Endothelial cell of umbilical vein (primary cell): ENCODE data around the gene KCTD5. TPM values are rescaled to one million over a fixed set of nuclear protein-coding genes. Genes with fewer than 3 reads are reported as not detected.

Experiments used
- BruUV-seq: library from RNA; stranded (reverse); fragments of 400-500 nt; replicated peaks from 2 replicates; lab custom pipeline; 2021; lab: Mats Ljungman, UMichigan
- CTCF ChIA-PET: fragments of 300-600, 350-600 bp; sonication (Branson Sonifier 250); formaldehyde crosslinking; loops from one replicate; lab custom pipeline; 2021; ENCODE audit warnings: antibody characterized with exemption, inconsistent platforms; lab: Charles Lee
- POLR2A ChIA-PET: fragments of 300-600, 350-600 bp; sonication (Branson Sonifier 250); formaldehyde crosslinking; loops from one replicate; lab custom pipeline; 2021; ENCODE audit warnings: antibody characterized with exemption, inconsistent platforms; lab: Charles Lee
- DNase-seq: peaks from one replicate; pipeline ENCODE4 v3.0.0-alpha.2; 2011; ENCODE audit warnings: low read depth, low spot score
- FAIRE-seq: peaks from 2 replicates; lab custom pipeline; 2011; peaks lifted over from hg19 to GRCh38; lab: Jason Lieb, UNC
- H2AFZ ChIP-seq: 2 replicates; pipeline ENCODE4 v1.6.0; 2012; ENCODE audit warnings: low read depth, low read length, control low read depth, inconsistent platforms
- H3K27ac ChIP-seq: 2 replicates; pipeline ENCODE4 v1.5.1; 2011; ENCODE audit warnings: low read depth, mild to moderate bottlenecking, control low read depth, low read length, moderate library complexity; ENCODE audit not compliant: insufficient read depth
- H3K27me3 ChIP-seq, 2 experiments: 2 replicates each; pipeline versions ENCODE4 v1.6.0 to v1.6.1; 2011; ENCODE audit warnings: low read length in 2 of 2, mixed read lengths in 1 of 2; ENCODE audit not compliant: control insufficient read depth in 2 of 2, insufficient read depth in 2 of 2
- H3K36me3 ChIP-seq, 2 experiments: 2 replicates in 1 of 2; 3 replicates in 1 of 2; pipeline ENCODE4 v1.5.1; 2011; ENCODE audit warnings: low read length in 2 of 2, mild to moderate bottlenecking in 1 of 2, moderate library complexity in 1 of 2; ENCODE audit not compliant: control insufficient read depth in 2 of 2, insufficient read depth in 2 of 2; ENCODE audit errors: extremely low read depth in 1 of 2
- H3K4me1 ChIP-seq: 3 replicates; pipeline ENCODE4 v1.5.1; 2011; ENCODE audit warnings: mild to moderate bottlenecking, low read length; ENCODE audit not compliant: control insufficient read depth, insufficient read depth; ENCODE audit errors: extremely low read depth
- H3K4me2 ChIP-seq: 2 replicates; pipeline ENCODE4 v1.6.1; 2011; ENCODE audit warnings: low read length, control low read depth, mixed read lengths; ENCODE audit not compliant: insufficient read depth
- H3K4me3 ChIP-seq, 3 experiments: fragments of 200-600 bp in 1 of 3; sonication (generic), shearing (Covaris generic) in 1 of 3; replicated peaks in 1 of 3; 2 replicates each; pipeline ENCODE4 v1.5.1; 2011 to 2016; ENCODE audit warnings: control low read depth in 3 of 3, low read length in 3 of 3, mild to moderate bottlenecking in 2 of 3, inconsistent platforms in 1 of 3, low read depth in 1 of 3, moderate library complexity in 1 of 3; ENCODE audit not compliant: insufficient read depth in 1 of 3
- H3K79me2 ChIP-seq: 2 replicates; pipeline ENCODE4 v1.6.0; 2012; ENCODE audit warnings: low read length, inconsistent platforms; ENCODE audit not compliant: control insufficient read depth, insufficient read depth
- H3K9ac ChIP-seq: replicated peaks from 2 replicates; pipeline ENCODE3; 2011; ENCODE audit warnings: low read length, control low read depth; ENCODE audit not compliant: insufficient read depth; ENCODE audit errors: extremely low read depth
- H3K9me1 ChIP-seq: replicated peaks from 3 replicates; pipeline ENCODE4 v1.6.0; 2011; ENCODE audit warnings: mild to moderate bottlenecking, low read length; ENCODE audit not compliant: control insufficient read depth, insufficient read depth; ENCODE audit errors: extremely low read depth
- H3K9me3 ChIP-seq: replicated peaks from 2 replicates; pipeline ENCODE4 v1.5.1; 2012; ENCODE audit warnings: low read length, inconsistent platforms; ENCODE audit not compliant: control insufficient read depth, insufficient read depth
- H4K20me1 ChIP-seq: replicated peaks from 2 replicates; pipeline ENCODE3; 2011; ENCODE audit warnings: mild to moderate bottlenecking, low read length; ENCODE audit not compliant: control insufficient read depth, insufficient read depth; ENCODE audit errors: extremely low read depth
- EZH2 ChIP-seq: IDR thresholded peaks from 2 replicates; pipeline ENCODE4 v1.6.1; 2012; ENCODE audit warnings: borderline replicate concordance, low read depth, mild to moderate bottlenecking, moderate library complexity, low read length, inconsistent platforms; ENCODE audit not compliant: severe bottlenecking
- FOS ChIP-seq: IDR thresholded peaks from 2 replicates; pipeline ENCODE4 v1.6.1; 2011; ENCODE audit warnings: mild to moderate bottlenecking, low read length, moderate library complexity, borderline replicate concordance; ENCODE audit not compliant: insufficient read depth
- GATA2 ChIP-seq: IDR thresholded peaks from 2 replicates; pipeline ENCODE4 v1.7.0; 2011; ENCODE audit warnings: low read depth, mild to moderate bottlenecking, moderate library complexity, mixed read lengths, low read length; ENCODE audit not compliant: insufficient read length, insufficient read depth
- JUN ChIP-seq: IDR thresholded peaks from 2 replicates; pipeline ENCODE4 v1.6.1; 2011; ENCODE audit warnings: borderline replicate concordance, low read depth; ENCODE audit not compliant: insufficient read length, insufficient read depth
- MYC ChIP-seq: IDR thresholded peaks from one replicate; pipeline ENCODE4 v1.6.1; 2011; ENCODE audit warnings: mild to moderate bottlenecking, low read depth, low read length
- POLR2A ChIP-seq: IDR thresholded peaks from 2 replicates; pipeline ENCODE4 v1.6.1; 2012; ENCODE audit warnings: low read depth, mild to moderate bottlenecking, control low read depth, low read length
- POLR2AphosphoS5 ChIP-seq: IDR thresholded peaks from 2 replicates; pipeline ENCODE4 v1.6.1; 2012; ENCODE audit warnings: low read depth, mild to moderate bottlenecking, control low read depth, low read length, moderate library complexity; ENCODE audit not compliant: insufficient read depth
- dilution Hi-C: fragments of 300-500 bp; cut with MboI; formaldehyde crosslinking; loops from one replicate; pipeline ENCODE4 v1.15.0; 2019; ENCODE audit warnings: low sequenced_read_pairs; ENCODE audit not compliant: extremely low pct_ligation_motif_present
- intact Hi-C: fragments of 100-400 bp; cut with micrococcal nuclease; formaldehyde crosslinking; loops from one replicate; pipeline ENCODE4 v1.10.0; 2022
- polyA plus RNA-seq, 4 experiments: library from polyadenylated mRNA; depleted of rRNA in 3 of 4; stranded (reverse) in 3 of 4; unstranded in 1 of 4; fragments of >200 nt; gene quantifications; 2 replicates each; pipeline versions ENCODE4 v1.2.1 to v1.2.3, GENCODE V29; 2011 to 2012; ENCODE audit warnings: missing spikeins in 1 of 4
- total RNA-seq: library from RNA; stranded (reverse); gene quantifications from 2 replicates; pipeline ENCODE4 v1.2.3, GENCODE V29; 2021

KCTD5 gene
- total and polyA plus RNA-seq, 2 donors (not counting 3 experiments of a cell fraction or from before 2014, with no cell fraction given) = 32.2 to 42.0 TPM

DNA sequence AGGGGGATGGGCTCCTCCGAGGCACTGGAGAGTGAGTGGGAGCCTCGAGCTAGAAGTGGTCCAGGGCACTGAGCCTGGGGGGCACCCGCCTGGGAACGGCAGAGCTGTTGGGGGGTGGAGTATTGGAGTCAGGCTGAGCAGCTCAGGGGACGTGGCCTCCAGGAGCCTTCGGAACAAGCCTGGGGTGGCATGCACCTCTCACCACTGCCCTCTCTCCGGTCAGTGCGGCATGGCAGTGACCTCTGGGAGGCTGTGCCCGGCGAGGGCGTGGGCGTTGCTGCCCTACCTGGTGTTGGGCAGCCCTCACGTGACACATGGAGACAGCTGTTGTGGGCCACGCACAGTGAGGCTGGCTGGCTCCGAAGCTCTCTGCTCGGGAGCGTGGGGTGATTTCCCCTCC lies 23.8 kb downstream of the KCTD5 start:
- Histone ChIP-seq H3K27ac (no peak overlapping the region), H3K4me2 (no peak overlapping the region), H3K9ac (no peak overlapping the region), H3K36me3 (peaks cover 3 to 38% of the 10 kb centered on the region in 2 experiments), H3K4me3 (no peak overlapping the region), H3K27me3 (no peaks in the 10 kb centered on the region), H2AFZ (no peak overlapping the region), H3K4me1 (no peaks in the 10 kb centered on the region), H4K20me1 (no peaks in the 10 kb centered on the region), H3K79me2 (no peaks in the 10 kb centered on the region), H3K9me3 (no peaks in the 10 kb centered on the region), H3K9me1 (no peaks in the 10 kb centered on the region)
- no peak for DNase-seq
- POLR2A ChIA-PET = no interaction called here
- intact Hi-C loops (no loop called here), dilution Hi-C loops (no loop called here)
- TF ChIP-seq POLR2A (no peak), MYC (no peak), GATA2 (no peak), JUN (no peak), FOS (no peak)
- no TSS peak for BruUV-seq
- no peak for FAIRE-seq
- CTCF ChIA-PET = no interaction called here

DNA sequence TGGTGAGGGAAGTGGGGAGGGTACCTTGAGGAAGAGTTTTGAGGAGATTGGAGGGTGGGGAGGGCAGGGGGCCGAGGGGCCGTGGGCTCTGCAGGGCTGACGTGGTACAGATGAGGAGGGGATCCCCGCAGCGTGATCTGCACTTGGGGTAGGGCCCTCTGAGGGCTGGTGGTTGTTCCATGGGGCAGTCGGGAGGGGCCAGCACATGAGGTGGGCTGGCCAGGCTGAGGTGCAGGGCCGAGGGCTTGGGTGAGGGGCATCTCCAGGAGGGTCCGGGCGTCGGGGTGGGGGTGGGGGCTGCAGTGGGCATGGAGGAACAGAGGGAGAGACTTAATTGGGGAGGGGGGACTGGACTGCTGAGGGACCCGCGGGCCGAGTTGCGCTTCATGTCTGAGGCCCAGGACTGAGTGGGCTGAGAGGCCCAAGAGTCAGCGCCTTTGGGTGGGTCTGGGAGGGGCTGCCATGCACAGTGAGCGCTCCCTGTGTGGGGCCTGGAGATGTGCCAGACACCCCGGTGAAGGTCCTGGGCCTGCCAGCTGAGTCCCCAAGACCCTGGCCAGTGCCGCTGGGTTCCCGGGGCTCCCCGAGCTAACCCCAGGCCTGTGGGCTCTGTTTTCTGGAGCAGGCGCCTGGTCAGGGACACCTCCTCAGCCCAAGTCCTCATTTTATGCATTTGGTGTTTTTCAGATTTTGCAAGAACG lies 24.4 kb downstream of the KCTD5 start:
- no peak overlapping the region for H3K9ac ChIP-seq
- H3K4me3 ChIP-seq = no peak overlapping the region
- H3K79me2 ChIP-seq = no peaks in the 10 kb centered on the region
- H3K27me3 ChIP-seq = no peaks in the 10 kb centered on the region
- H3K9me3 ChIP-seq = no peaks in the 10 kb centered on the region
- intact Hi-C loops = no loop called here
- no peaks in the 10 kb centered on the region for H3K4me1 ChIP-seq
- no peak overlapping the region for H2AFZ ChIP-seq
- H4K20me1 ChIP-seq = no peaks in the 10 kb centered on the region
- H3K4me2 ChIP-seq = no peak overlapping the region
- H3K36me3 ChIP-seq = peaks cover 3 to 35% of the 10 kb centered on the region in 2 experiments
- CTCF ChIA-PET = no interaction called here
- no peak for TF ChIP-seq POLR2AphosphoS5
- TF ChIP-seq EZH2 = no peak
- TF ChIP-seq POLR2A = no peak
- no peak for FAIRE-seq
- no peak overlapping the region for H3K27ac ChIP-seq
- no TSS peak for BruUV-seq
- H3K9me1 ChIP-seq = no peaks in the 10 kb centered on the region
- POLR2A ChIA-PET = no interaction called here
- dilution Hi-C loops = no loop called here
- no peak for DNase-seq
